NT2/D1 (cell line): Measurements from ENCODE around the gene HK3.

Experiments used
- SUZ12 ChIP-seq: IDR thresholded peaks from 2 replicates; pipeline ENCODE4 v1.6.1; 2011; ENCODE audit not compliant: insufficient read length, insufficient read depth; ENCODE audit errors: extremely low read depth
- YY1 ChIP-seq: IDR thresholded peaks from 2 replicates; pipeline ENCODE4 v1.6.1; 2011; ENCODE audit not compliant: insufficient read length, insufficient read depth
- ZNF274 ChIP-seq: IDR thresholded peaks from 2 replicates; pipeline ENCODE4 v1.6.1; 2011; ENCODE audit warnings: mild to moderate bottlenecking, low read depth, low read length

GRCh38 chr5:176890455-176891330 is 8.5 kb downstream of the HK3 start:
- TF ChIP-seq ZNF274 (no peak), YY1 (no peak), SUZ12 (no peak)
